NCI-H2107 treated with DMSO at 0.1 percent for 48 hours (cell line): ENCODE measurements around the gene IL3RA.
"Not testable (repeated sequence)": the region's sequence is repeated elsewhere in the genome, so short reads cannot be mapped to it uniquely, and the experiment has no call there.

Experiments
- DNase-seq: peaks from one replicate; lab custom pipeline; 2025; ENCODE audit not compliant: unreplicated experiment; lab: John Stamatoyannopoulos, UW

Gene IL3RA

GRCh38 chrX:1397441-1398270 is 61.1 kb downstream of the IL3RA start:
- DNase-seq: no peak

- DNase-seq: no peak
These were observed 62.1 kb downstream of the IL3RA start for GRCh38 chrX:1398431-1399340.

GRCh38 chrX:1400049-1400448 is 63.5 kb downstream of the IL3RA start:
- DNase-seq: no peak

GRCh38 chrX:1400742-1401471 is 64.3 kb downstream of the IL3RA start:
- DNase-seq: no peak

- no peak for DNase-seq
These were observed 65.2 kb downstream of the IL3RA start for GRCh38 chrX:1401611-1402430.

- DNase-seq: no peak
These were observed 66.6 kb downstream of the IL3RA start for GRCh38 chrX:1403228-1403627.

GRCh38 chrX:1403867-1404266 is 67.3 kb downstream of the IL3RA start:
- not testable (repeated sequence) for DNase-seq

- not testable (repeated sequence) for DNase-seq
These were observed 69.2 kb downstream of the IL3RA start for GRCh38 chrX:1405769-1406168.

GRCh38 chrX:1407035-1407434 is 70.5 kb downstream of the IL3RA start:
- no peak for DNase-seq

- no peak for DNase-seq
These were observed 74.7 kb downstream of the IL3RA start for GRCh38 chrX:1411326-1411725.

- DNase-seq: no peak
These were observed 76.1 kb downstream of the IL3RA start for GRCh38 chrX:1412551-1413161.

GRCh38 chrX:1416327-1416784 is 79.8 kb downstream of the IL3RA start:
- DNase-seq: no peak

- DNase-seq: no peak
These were observed 80.6 kb downstream of the IL3RA start for GRCh38 chrX:1416965-1417760.

GRCh38 chrX:1417921-1418771 is 81.6 kb downstream of the IL3RA start:
- no peak for DNase-seq

- no peak for DNase-seq
These were observed 82.4 kb downstream of the IL3RA start for GRCh38 chrX:1418901-1419544.

- DNase-seq: no peak
These were observed 83.2 kb downstream of the IL3RA start for GRCh38 chrX:1419545-1420355.

GRCh38 chrX:1420371-1420770 is 83.8 kb downstream of the IL3RA start:
- DNase-seq: no peak
